SK-N-SH (cell line): ENCODE results near the gene PIP4P1. TPM values are rescaled to one million over a fixed set of nuclear protein-coding genes. Genes with fewer than 3 reads are reported as not detected.

ENCODE experiments used
- CTCF ChIA-PET: fragments of 300-600, 350-600 bp; formaldehyde crosslinking; extraction: SDS; loops from one replicate; lab custom pipeline; 2021; lab: Yijun Ruan, JAX
- POLR2A ChIA-PET: fragments of 350-600 bp; sonication (Branson Sonifier 250); formaldehyde crosslinking; extraction: SDS; loops from one replicate; lab custom pipeline; 2020; ENCODE audit warnings: antibody characterized with exemption, inconsistent platforms; lab: Yijun Ruan, JAX
- DNase-seq: peaks from one replicate; pipeline ENCODE4 v3.0.0; 2012
- H2AFZ ChIP-seq: fragments of 200-600 bp; sonication (generic); 2 replicates; pipeline ENCODE4 v1.8.1; 2016; ENCODE audit warnings: antibody characterized with exemption, mild to moderate bottlenecking, low read depth
- H3F3A ChIP-seq: fragments of 200-600 bp; sonication (generic); replicated peaks from 2 replicates; pipeline ENCODE3; 2016; ENCODE audit warnings: antibody characterized with exemption, mild to moderate bottlenecking; ENCODE audit not compliant: insufficient read depth
- H3K27ac ChIP-seq, 2 experiments: fragments of 200-500 bp in 1 of 2; fragments of 200-600 bp in 1 of 2; sonication (Bioruptor generic) in 1 of 2; sonication (generic), shearing (Covaris generic) in 1 of 2; 2 replicates each; pipeline versions ENCODE4 v1.5.1 to v1.6.1; 2014 to 2016; ENCODE audit warnings: low read depth in 2 of 2, inconsistent platforms in 1 of 2, low read length in 1 of 2, mild to moderate bottlenecking in 1 of 2, mixed read lengths in 1 of 2
- H3K27me3 ChIP-seq: fragments of 200-600 bp; sonication (generic), shearing (Covaris generic); 2 replicates; pipeline ENCODE4 v1.6.1; 2016; ENCODE audit warnings: mixed run types; ENCODE audit not compliant: insufficient read depth
- H3K36me3 ChIP-seq, 2 experiments: fragments of 200-500 bp in 1 of 2; fragments of 200-600 bp in 1 of 2; sonication (Bioruptor generic) in 1 of 2; sonication (generic) in 1 of 2; replicated peaks in 1 of 2; 2 replicates each; pipeline versions ENCODE3 to v1.5.1; 2014 to 2016; ENCODE audit warnings: low read length in 1 of 2, mild to moderate bottlenecking in 1 of 2; ENCODE audit not compliant: insufficient read depth in 2 of 2, control insufficient read depth in 1 of 2
- H3K4me1 ChIP-seq, 2 experiments: fragments of 200-500 bp in 1 of 2; fragments of 200-600 bp in 1 of 2; sonication (Bioruptor generic) in 1 of 2; sonication (generic), shearing (Covaris generic) in 1 of 2; 2 replicates each; pipeline versions ENCODE4 v1.5.1 to v1.6.1; 2014 to 2016; ENCODE audit warnings: low read depth in 1 of 2, low read length in 1 of 2, mixed run types in 1 of 2; ENCODE audit not compliant: insufficient read depth in 2 of 2, control insufficient read depth in 1 of 2
- H3K4me2 ChIP-seq: fragments of 200-600 bp; sonication (generic), shearing (Covaris generic); 2 replicates; pipeline ENCODE4 v1.6.1; 2017; ENCODE audit warnings: mixed run types
- H3K4me3 ChIP-seq, 2 experiments: fragments of 200-500 bp in 1 of 2; fragments of 200-600 bp in 1 of 2; sonication (Bioruptor generic) in 1 of 2; sonication (generic), shearing (Covaris generic) in 1 of 2; 2 replicates each; pipeline versions ENCODE4 v1.5.1 to v1.8.1; 2014 to 2016; ENCODE audit warnings: low read depth in 2 of 2, inconsistent platforms in 1 of 2, low read length in 1 of 2, mild to moderate bottlenecking in 1 of 2, mixed read lengths in 1 of 2, moderate library complexity in 1 of 2
- H3K79me2 ChIP-seq: fragments of 200-600 bp; sonication (generic); 2 replicates; pipeline ENCODE4 v1.8.1; 2017; ENCODE audit warnings: mild to moderate bottlenecking; ENCODE audit not compliant: insufficient read depth
- H3K9ac ChIP-seq: fragments of 200-600 bp; sonication (generic); 2 replicates; pipeline ENCODE4 v1.6.1; 2017; ENCODE audit warnings: mixed run types
- H3K9me2 ChIP-seq: fragments of 200-600 bp; sonication (generic); 2 replicates; pipeline ENCODE4 v1.6.1; 2017; ENCODE audit warnings: mixed run types
- H3K9me3 ChIP-seq: fragments of 200-600 bp; sonication (generic); 2 replicates; pipeline ENCODE4 v1.6.1; 2017; ENCODE audit warnings: mixed run types, mild to moderate bottlenecking, moderate library complexity
- H4K20me1 ChIP-seq: fragments of 200-600 bp; sonication (generic); 2 replicates; pipeline ENCODE4 v1.6.1; 2017; ENCODE audit warnings: mild to moderate bottlenecking, mixed run types; ENCODE audit not compliant: insufficient read depth
- EP300 ChIP-seq, 2 experiments: IDR thresholded peaks; 2 replicates each; pipeline versions ENCODE4 v1.4.0 to v1.6.1; 2012; ENCODE audit warnings: borderline replicate concordance in 1 of 2, low read depth in 1 of 2, low read length in 1 of 2
- FOSL2 ChIP-seq: IDR thresholded peaks from 2 replicates; pipeline ENCODE4 v1.4.0; 2012; ENCODE audit warnings: low read depth, mild to moderate bottlenecking, moderate library complexity, borderline replicate concordance
- GABPA ChIP-seq: IDR thresholded peaks from 2 replicates; pipeline ENCODE4 v1.4.0; 2012; ENCODE audit warnings: low read depth, mild to moderate bottlenecking
- GATA2 ChIP-seq: sonication (generic); formaldehyde crosslinking; IDR thresholded peaks from 2 replicates; pipeline ENCODE4 v1.5.0; 2020; ENCODE audit warnings: mild to moderate bottlenecking, missing genetic modification reagents
- JUND ChIP-seq: IDR thresholded peaks from 2 replicates; pipeline ENCODE4 v1.4.0; 2012
- MEF2A ChIP-seq: IDR thresholded peaks from 2 replicates; pipeline ENCODE4 v1.4.0; 2012; ENCODE audit warnings: low read depth, borderline replicate concordance
- MXI1 ChIP-seq: IDR thresholded peaks from 2 replicates; pipeline ENCODE4 v1.6.1; 2012; ENCODE audit warnings: mild to moderate bottlenecking, low read depth, low read length, improper control_type of control experiment
- NFIC ChIP-seq: IDR thresholded peaks from 2 replicates; pipeline ENCODE4 v1.4.0; 2012; ENCODE audit warnings: borderline replicate concordance
- NRF1 ChIP-seq: IDR thresholded peaks from 2 replicates; pipeline ENCODE4 v1.6.1; 2012; ENCODE audit warnings: low read depth, mild to moderate bottlenecking, low read length
- RFX5 ChIP-seq: IDR thresholded peaks from 2 replicates; pipeline ENCODE4 v1.6.1; 2012; ENCODE audit warnings: mild to moderate bottlenecking, improper control_type of control experiment, low read length
- RXRA ChIP-seq: IDR thresholded peaks from 2 replicates; pipeline ENCODE4 v1.4.0; 2012; ENCODE audit warnings: low read depth, mild to moderate bottlenecking, borderline replicate concordance
- TAF1 ChIP-seq: IDR thresholded peaks from 2 replicates; pipeline ENCODE4 v1.6.1; 2012; ENCODE audit warnings: low read depth, mild to moderate bottlenecking, low read length, moderate library complexity, borderline replicate concordance
- TCF12 ChIP-seq: IDR thresholded peaks from 2 replicates; pipeline ENCODE4 v1.4.0; 2012
- TEAD4 ChIP-seq: IDR thresholded peaks from 2 replicates; pipeline ENCODE4 v1.4.0; 2012; ENCODE audit warnings: mild to moderate bottlenecking, borderline replicate concordance; ENCODE audit not compliant: insufficient read depth
- WGBS: methylation state at CpG from one replicate; pipeline ENCODE4 v1.1.6; 2017; ENCODE audit warnings: low lambda C conversion rate; 5-methylcytosine and 5-hydroxymethylcytosine counted together
- polyA plus RNA-seq, 3 experiments: library from polyadenylated mRNA; depleted of rRNA; stranded (reverse); fragments of >200 nt; gene quantifications; 2 replicates each; pipeline ENCODE4 v1.2.3, GENCODE V29; 2012
- TF ChIP-seq, protein P1 (sequence below): fragments of 150-350 bp; IDR thresholded peaks from 2 replicates; pipeline ENCODE4 v1.6.1; 2016; ENCODE audit warnings: mild to moderate bottlenecking, low read depth, low read length
- TF ChIP-seq, protein P2 (sequence below): IDR thresholded peaks from 2 replicates; pipeline ENCODE4 v1.4.0; 2012; ENCODE audit warnings: low read depth
- TF ChIP-seq, protein P3 (sequence below): IDR thresholded peaks from 2 replicates; pipeline ENCODE4 v1.4.0; 2012; ENCODE audit warnings: low read depth, borderline replicate concordance
- TF ChIP-seq, protein P4 (sequence below): IDR thresholded peaks from 2 replicates; pipeline ENCODE4 v1.6.1; 2012; ENCODE audit warnings: mild to moderate bottlenecking, low read depth, low read length, moderate library complexity
- TF ChIP-seq, protein P5 (sequence below): IDR thresholded peaks from 2 replicates; pipeline ENCODE4; 2012

PIP4P1 gene
- polyA plus RNA-seq, 1 of the 3 experiments (the other 2 are of a cell fraction): 30.7 TPM

DNA sequence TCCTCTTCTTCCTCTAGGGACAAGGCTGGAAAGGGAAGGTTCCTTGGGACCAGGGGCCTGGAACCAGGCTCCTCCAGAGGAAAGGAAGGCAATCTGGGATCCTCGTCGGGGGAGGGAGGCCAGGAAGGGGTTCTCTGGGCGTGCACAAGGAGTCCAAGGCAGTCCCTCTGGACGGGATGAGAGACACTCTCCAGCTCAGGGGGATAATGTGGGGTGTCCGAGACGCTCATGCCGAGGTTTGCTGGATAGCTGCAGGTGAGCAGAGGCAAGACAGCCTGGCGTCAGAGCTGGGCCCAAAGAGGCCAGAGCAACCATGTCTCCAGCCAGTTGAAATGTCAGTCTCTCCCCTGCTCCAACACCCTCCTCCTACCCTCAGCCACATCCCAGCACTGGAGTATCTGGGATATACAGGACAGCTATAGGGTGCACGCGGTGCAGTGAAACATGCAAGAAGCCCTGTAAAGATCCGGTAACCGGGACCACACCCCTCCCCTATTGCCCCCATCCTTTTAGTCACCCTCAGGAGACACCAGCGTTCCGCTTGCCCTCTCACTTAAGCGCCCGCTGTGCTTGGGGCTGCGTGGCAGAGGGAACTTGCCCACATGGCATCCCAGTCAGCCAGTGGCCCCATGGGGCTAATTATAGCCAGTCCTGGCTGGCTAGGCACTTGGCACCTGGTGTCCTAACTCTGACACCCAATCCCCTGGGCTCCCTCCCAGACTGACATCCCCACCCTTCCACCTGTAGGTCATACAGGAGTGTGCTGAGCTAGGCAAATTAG, 25.5 kb downstream of the PIP4P1 start, which contains the start of gene KLHL33:
Gene KLHL33 (minus strand): TSS at position 585 of the 781 bp plus-strand sequence. CDS start 355 bp downstream, at position 230.
- H3F3A ChIP-seq: no peaks in the 10 kb centered on the region
- H3K4me1 ChIP-seq: no peaks in the 10 kb centered on the region
- H3K27ac ChIP-seq: no peak within 1 kb of the TSS
- H4K20me1 ChIP-seq: no peaks in the 10 kb centered on the region
- no peak within 1 kb of the TSS for H3K4me3 ChIP-seq
- no peaks in the 10 kb centered on the region; the same call in 1 of the 2 replicates for H3K27me3 ChIP-seq
- WGBS: 78% methylated on average over 13 of the region's 17 CpGs
- CTCF ChIA-PET: interaction anchor here (0.7 to 1.8 kb wide), 2 partner anchors 20 to 177 kb away, joined by 3 to 8 read pairs; no protein-coding TSS in a partner anchor
- POLR2A ChIA-PET: no interaction called here
- no peaks in the 10 kb centered on the region for H3K9me2 ChIP-seq
- H2AFZ ChIP-seq: no peak within 1 kb of the TSS
- no peak within 1 kb of the TSS for H3K4me2 ChIP-seq
- H3K79me2 ChIP-seq: no peaks in the 10 kb centered on the region
- DNase-seq: no peak
- H3K9ac ChIP-seq: no peak within 1 kb of the TSS
- no peaks in the 10 kb centered on the region for H3K36me3 ChIP-seq
- TF ChIP-seq FOSL2 (no peak), EP300 (IDR thresholded peaks at IDR 0.05; ENCODE audit: borderline replicate concordance in 1 of 2, low read depth in 1 of 2, low read length in 1 of 2) (no peak), JUND (no peak), NRF1 (no peak), TCF12 (no peak), MXI1 (no peak), TEAD4 (no peak), GATA2 (no peak), RXRA (no peak), MEF2A (no peak), TAF1 (no peak), NFIC (no peak), RFX5 (no peak), GABPA (no peak)
- TF ChIP-seq, protein P1, sequence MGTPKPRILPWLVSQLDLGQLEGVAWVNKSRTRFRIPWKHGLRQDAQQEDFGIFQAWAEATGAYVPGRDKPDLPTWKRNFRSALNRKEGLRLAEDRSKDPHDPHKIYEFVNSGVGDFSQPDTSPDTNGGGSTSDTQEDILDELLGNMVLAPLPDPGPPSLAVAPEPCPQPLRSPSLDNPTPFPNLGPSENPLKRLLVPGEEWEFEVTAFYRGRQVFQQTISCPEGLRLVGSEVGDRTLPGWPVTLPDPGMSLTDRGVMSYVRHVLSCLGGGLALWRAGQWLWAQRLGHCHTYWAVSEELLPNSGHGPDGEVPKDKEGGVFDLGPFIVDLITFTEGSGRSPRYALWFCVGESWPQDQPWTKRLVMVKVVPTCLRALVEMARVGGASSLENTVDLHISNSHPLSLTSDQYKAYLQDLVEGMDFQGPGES: no peak
- TF ChIP-seq, protein P2, sequence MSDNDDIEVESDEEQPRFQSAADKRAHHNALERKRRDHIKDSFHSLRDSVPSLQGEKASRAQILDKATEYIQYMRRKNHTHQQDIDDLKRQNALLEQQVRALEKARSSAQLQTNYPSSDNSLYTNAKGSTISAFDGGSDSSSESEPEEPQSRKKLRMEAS: no peak
- TF ChIP-seq, protein P3, sequence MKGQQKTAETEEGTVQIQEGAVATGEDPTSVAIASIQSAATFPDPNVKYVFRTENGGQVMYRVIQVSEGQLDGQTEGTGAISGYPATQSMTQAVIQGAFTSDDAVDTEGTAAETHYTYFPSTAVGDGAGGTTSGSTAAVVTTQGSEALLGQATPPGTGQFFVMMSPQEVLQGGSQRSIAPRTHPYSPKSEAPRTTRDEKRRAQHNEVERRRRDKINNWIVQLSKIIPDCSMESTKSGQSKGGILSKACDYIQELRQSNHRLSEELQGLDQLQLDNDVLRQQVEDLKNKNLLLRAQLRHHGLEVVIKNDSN: no peak
- TF ChIP-seq, protein P4, sequence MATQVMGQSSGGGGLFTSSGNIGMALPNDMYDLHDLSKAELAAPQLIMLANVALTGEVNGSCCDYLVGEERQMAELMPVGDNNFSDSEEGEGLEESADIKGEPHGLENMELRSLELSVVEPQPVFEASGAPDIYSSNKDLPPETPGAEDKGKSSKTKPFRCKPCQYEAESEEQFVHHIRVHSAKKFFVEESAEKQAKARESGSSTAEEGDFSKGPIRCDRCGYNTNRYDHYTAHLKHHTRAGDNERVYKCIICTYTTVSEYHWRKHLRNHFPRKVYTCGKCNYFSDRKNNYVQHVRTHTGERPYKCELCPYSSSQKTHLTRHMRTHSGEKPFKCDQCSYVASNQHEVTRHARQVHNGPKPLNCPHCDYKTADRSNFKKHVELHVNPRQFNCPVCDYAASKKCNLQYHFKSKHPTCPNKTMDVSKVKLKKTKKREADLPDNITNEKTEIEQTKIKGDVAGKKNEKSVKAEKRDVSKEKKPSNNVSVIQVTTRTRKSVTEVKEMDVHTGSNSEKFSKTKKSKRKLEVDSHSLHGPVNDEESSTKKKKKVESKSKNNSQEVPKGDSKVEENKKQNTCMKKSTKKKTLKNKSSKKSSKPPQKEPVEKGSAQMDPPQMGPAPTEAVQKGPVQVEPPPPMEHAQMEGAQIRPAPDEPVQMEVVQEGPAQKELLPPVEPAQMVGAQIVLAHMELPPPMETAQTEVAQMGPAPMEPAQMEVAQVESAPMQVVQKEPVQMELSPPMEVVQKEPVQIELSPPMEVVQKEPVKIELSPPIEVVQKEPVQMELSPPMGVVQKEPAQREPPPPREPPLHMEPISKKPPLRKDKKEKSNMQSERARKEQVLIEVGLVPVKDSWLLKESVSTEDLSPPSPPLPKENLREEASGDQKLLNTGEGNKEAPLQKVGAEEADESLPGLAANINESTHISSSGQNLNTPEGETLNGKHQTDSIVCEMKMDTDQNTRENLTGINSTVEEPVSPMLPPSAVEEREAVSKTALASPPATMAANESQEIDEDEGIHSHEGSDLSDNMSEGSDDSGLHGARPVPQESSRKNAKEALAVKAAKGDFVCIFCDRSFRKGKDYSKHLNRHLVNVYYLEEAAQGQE: no peak
- TF ChIP-seq, protein P5, sequence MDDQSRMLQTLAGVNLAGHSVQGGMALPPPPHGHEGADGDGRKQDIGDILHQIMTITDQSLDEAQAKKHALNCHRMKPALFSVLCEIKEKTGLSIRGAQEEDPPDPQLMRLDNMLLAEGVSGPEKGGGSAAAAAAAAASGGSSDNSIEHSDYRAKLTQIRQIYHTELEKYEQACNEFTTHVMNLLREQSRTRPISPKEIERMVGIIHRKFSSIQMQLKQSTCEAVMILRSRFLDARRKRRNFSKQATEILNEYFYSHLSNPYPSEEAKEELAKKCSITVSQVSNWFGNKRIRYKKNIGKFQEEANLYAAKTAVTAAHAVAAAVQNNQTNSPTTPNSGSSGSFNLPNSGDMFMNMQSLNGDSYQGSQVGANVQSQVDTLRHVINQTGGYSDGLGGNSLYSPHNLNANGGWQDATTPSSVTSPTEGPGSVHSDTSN: no peak
- H3K9me3 ChIP-seq: no peaks in the 10 kb centered on the region
